Glutamatergic neuron (in vitro differentiated cells): ENCODE results near the gene TMEM82. TPM values are rescaled to one million over a fixed set of nuclear protein-coding genes. Genes with fewer than 3 reads are reported as not detected.
"Not testable (repeated sequence)": the region's sequence is repeated elsewhere in the genome, so short reads cannot be mapped to it uniquely, and the experiment has no call there.

Experiments
- DNase-seq: peaks from one replicate; pipeline ENCODE4 v3.0.0; 2022
- H3K27ac Mint-ChIP-seq: one replicate; pipeline ENCODE4 v1.8.0; 2020; ENCODE audit warnings: mild to moderate bottlenecking, mixed read lengths, inconsistent platforms; ENCODE audit not compliant: unreplicated experiment
- H3K27me3 Mint-ChIP-seq: one replicate; pipeline ENCODE4 v1.8.0; 2020; ENCODE audit warnings: mild to moderate bottlenecking, moderate library complexity, mixed read lengths, inconsistent platforms; ENCODE audit not compliant: unreplicated experiment
- H3K36me3 Mint-ChIP-seq: one replicate; pipeline ENCODE4 v1.8.0; 2020; ENCODE audit warnings: mild to moderate bottlenecking, mixed read lengths, inconsistent platforms; ENCODE audit not compliant: unreplicated experiment
- H3K4me1 Mint-ChIP-seq: one replicate; pipeline ENCODE4 v1.8.0; 2020; ENCODE audit warnings: mild to moderate bottlenecking, low read depth, mixed read lengths, inconsistent platforms; ENCODE audit not compliant: unreplicated experiment
- H3K4me3 Mint-ChIP-seq: one replicate; pipeline ENCODE4 v1.8.0; 2020; ENCODE audit warnings: mild to moderate bottlenecking, mixed read lengths, inconsistent platforms; ENCODE audit not compliant: unreplicated experiment
- H3K9me3 Mint-ChIP-seq: one replicate; pipeline ENCODE4 v1.8.0; 2020; ENCODE audit warnings: mild to moderate bottlenecking, moderate library complexity, mixed read lengths, inconsistent platforms; ENCODE audit not compliant: unreplicated experiment
- long read RNA-seq: library from polyadenylated mRNA; unstranded; transcript quantifications from one replicate; pipeline ENCODE4 v2.0.0, GENCODE V29; 2020; ENCODE audit not compliant: unreplicated experiment
- total RNA-seq: library from RNA; stranded (reverse); fragmentation: NEBNext Ultra II Directional; extraction: Animal tissue kit (Norgen Biotek cat#: 25700); gene quantifications from one replicate; pipeline ENCODE4 v1.2.1, GENCODE V29; 2021; ENCODE audit not compliant: unreplicated experiment
- TF ChIP-seq, protein P1 (sequence below): fragments of 200-600 bp; sonication (generic); IDR thresholded peaks from one replicate; pipeline ENCODE4 v1.5.0; 2021; ENCODE audit not compliant: partially characterized antibody, unreplicated experiment

Gene TMEM82
- not detected for total RNA-seq
- long read RNA-seq, result 0 reads

DNA sequence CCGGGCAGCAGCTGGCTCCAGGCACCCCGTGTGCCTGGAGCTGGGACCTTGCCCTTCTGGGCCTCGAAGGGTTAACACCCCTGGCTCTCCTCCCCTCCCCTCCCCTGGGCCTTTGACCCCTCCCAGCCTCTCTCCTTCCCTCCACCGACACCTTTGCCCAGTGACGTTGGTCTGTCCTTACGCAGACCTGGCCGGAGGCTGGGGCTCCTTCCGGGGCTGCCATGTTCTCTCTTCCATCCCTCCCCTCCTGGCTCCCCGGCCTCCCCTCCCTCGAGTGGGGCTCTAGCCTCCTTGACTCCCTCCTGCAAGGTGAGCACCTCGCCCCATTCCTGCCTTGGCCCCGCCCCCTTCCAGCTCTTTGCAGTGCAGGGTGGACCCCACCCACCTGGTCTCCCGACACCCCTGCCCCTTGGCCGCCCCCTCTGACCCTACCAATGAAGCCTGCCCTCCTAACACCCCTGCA, at the start of gene TMEM82:
TMEM82 (plus strand) TSS at position 161 of the 463 bp plus-strand sequence; CDS start at position 222, 61 bp downstream.
- no peak for DNase-seq
- Mint-ChIP-seq H3K36me3 (no peaks in the 10 kb centered on the region), H3K9me3 (peaks cover 8% of the 10 kb centered on the region), H3K27ac (no peak within 1 kb of the TSS), H3K4me3 (no peak within 1 kb of the TSS), H3K27me3 (peaks cover 10% of the 10 kb centered on the region), H3K4me1 (peaks cover 4% of the 10 kb centered on the region)
- TF ChIP-seq, protein P1, sequence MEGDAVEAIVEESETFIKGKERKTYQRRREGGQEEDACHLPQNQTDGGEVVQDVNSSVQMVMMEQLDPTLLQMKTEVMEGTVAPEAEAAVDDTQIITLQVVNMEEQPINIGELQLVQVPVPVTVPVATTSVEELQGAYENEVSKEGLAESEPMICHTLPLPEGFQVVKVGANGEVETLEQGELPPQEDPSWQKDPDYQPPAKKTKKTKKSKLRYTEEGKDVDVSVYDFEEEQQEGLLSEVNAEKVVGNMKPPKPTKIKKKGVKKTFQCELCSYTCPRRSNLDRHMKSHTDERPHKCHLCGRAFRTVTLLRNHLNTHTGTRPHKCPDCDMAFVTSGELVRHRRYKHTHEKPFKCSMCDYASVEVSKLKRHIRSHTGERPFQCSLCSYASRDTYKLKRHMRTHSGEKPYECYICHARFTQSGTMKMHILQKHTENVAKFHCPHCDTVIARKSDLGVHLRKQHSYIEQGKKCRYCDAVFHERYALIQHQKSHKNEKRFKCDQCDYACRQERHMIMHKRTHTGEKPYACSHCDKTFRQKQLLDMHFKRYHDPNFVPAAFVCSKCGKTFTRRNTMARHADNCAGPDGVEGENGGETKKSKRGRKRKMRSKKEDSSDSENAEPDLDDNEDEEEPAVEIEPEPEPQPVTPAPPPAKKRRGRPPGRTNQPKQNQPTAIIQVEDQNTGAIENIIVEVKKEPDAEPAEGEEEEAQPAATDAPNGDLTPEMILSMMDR, result no peak

DNA sequence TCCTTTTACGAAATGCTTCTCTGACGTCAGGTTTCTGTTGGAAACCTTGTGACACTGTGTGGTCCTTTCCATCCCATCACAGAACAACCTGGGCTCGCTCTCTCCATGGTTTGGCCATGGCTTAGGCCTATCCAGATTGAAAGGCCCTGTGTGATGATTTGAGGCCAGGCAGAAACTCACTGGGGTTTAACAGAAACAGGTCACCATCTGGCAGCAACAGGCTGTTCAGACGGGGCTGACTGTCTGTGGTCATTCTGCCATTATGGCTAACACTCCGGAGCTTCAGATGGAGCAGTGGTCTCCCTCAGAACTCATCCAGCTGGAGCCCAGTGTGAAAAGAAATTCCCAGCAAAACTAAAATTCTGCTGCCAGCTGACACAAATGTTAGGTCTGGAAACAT, 48.9 kb upstream of the TMEM82 start:
- no peak for DNase-seq
- TF ChIP-seq, protein P1, result no peak
- no peak overlapping the region for H3K4me3 Mint-ChIP-seq
- peak overlapping the region; percentile 89 for H3K27ac Mint-ChIP-seq
- H3K4me1 Mint-ChIP-seq, result peaks cover 18% of the 10 kb centered on the region
- no peaks in the 10 kb centered on the region for H3K36me3 Mint-ChIP-seq
- H3K9me3 Mint-ChIP-seq, result peaks cover 2% of the 10 kb centered on the region
- H3K27me3 Mint-ChIP-seq, result peaks cover 2% of the 10 kb centered on the region

DNA sequence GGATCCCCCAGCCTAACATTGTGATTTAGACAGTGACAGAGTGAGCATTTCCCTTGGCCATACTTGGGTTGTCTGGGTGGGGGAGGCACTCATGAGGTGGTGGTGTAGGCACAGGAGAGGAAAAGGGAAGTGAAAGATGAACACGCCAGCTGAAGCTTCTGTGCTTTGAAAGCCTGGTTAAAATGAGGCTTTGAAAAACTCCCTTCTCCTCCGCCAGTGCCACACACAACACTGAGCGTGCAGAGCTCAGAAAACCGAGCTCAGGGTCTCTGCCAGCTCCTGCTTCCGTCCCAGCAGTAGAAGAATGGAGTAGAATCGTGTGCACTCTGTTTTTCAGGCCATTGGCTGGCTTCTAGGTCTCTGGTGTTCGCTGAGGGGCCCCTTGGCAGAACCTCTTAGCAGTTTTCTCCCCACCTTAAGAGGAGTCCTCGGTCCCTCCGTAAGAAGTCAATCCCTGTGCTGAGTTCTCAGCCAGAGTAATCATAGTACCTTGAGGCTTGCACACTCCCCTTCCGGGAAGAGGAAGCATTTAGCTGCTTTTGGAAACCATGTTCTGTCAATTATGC, 45.3 kb upstream of the TMEM82 start:
- no peak overlapping the region for H3K27ac Mint-ChIP-seq

DNA sequence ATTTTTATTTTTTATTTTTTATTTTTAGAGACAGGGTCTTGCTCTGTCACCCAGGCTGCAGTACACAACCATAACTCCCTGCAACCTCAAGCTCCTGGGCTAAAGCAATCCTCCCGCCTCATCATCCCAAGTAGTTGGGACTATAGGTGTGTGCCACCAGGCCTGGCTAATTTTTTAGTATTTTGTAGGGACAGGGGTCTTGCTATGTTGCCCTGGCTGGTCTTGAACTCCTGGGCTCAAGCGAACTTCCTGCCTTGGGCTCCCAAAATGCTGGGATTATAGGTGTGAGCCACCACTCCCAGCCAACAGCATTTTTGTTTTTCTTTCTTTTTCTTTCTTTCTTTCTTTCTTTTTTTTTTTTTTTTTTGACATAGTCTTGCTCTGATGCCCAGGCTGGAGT, 44.1 kb upstream of the TMEM82 start:
- no peak for DNase-seq
- Mint-ChIP-seq H3K9me3 (peaks cover 8% of the 10 kb centered on the region), H3K36me3 (no peaks in the 10 kb centered on the region), H3K4me3 (no peak overlapping the region), H3K27ac (no peak overlapping the region), H3K4me1 (peaks cover 14% of the 10 kb centered on the region), H3K27me3 (peaks cover 1% of the 10 kb centered on the region)
- TF ChIP-seq, protein P1, result no peak

More for the DNA sequence above, 45.3 kb upstream of the TMEM82 start:
- Mint-ChIP-seq H3K27me3 (peaks cover 3% of the 10 kb centered on the region), H3K4me1 (peaks cover 14% of the 10 kb centered on the region), H3K36me3 (no peaks in the 10 kb centered on the region), H3K9me3 (peaks cover 8% of the 10 kb centered on the region), H3K4me3 (no peak overlapping the region)
- no peak for DNase-seq
- TF ChIP-seq, protein P1, result no peak

DNA sequence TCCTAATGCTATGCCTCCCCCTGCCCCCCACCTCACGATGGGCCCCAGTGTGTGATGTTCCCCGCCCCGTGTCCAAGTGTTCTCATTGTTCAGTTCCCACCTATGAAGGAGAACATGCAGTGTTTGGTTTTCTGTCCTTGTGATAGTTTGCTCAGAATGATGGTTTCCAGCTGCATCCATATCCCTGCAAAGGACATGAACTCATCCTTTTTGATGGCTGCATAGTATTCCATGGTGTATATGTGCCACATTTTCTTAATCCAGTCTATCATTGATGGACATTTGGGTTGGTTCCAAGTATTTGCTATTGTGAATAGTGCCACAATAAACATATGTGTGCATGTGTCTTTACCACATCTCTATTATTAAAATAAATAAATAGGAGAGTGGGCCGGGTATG, 43.0 kb upstream of the TMEM82 start:
- H3K27me3 Mint-ChIP-seq, H3K36me3 Mint-ChIP-seq, DNase-seq, H3K4me3 Mint-ChIP-seq, H3K27ac Mint-ChIP-seq, H3K9me3 Mint-ChIP-seq: not testable (repeated sequence)
- peaks cover 19% of the 10 kb centered on the region for H3K4me1 Mint-ChIP-seq
